ENCODE data around the gene MUSK. TPM values are rescaled to one million over a fixed set of nuclear protein-coding genes. Genes with fewer than 3 reads are reported as not detected.
A peak's percentile ranks its signal among the peaks of the same experiment; 100 is the strongest.

Gene MUSK
- total RNA-seq, 1 donor from 2014 or later, result not detected

- Histone ChIP-seq H3K4me3 (no peak overlapping the region), H3K4me1 (peaks cover 11% of the 10 kb centered on the region), H3K9me3 (no peaks in the 10 kb centered on the region), H3K27me3 (no peaks in the 10 kb centered on the region), H3K36me3 (no peaks in the 10 kb centered on the region), H3K27ac (peak overlapping the region; percentile 49)
- DNase-seq (ENCODE audit: extremely low spot score in 2 of 2), result no peak
- no peak for TF ChIP-seq POLR2A (IDR thresholded peaks at IDR 0.05)
- TF ChIP-seq POLR2AphosphoS5 (IDR thresholded peaks at IDR 0.05; ENCODE audit: insufficient read depth in 1 of 2, low read depth in 1 of 2), result peak in 1 of 2 donors; percentile 47
- TF ChIP-seq CTCF (IDR thresholded peaks at IDR 0.05), result no peak
- intact Hi-C loops (cut with DNase I), result loop anchor here (10.0 kb wide), 1 partner anchor 142 kb away; no protein-coding TSS in a partner anchor
Measured at GRCh38 chr9:110752766-110753165, 84.2 kb downstream of the MUSK start.

DNA sequence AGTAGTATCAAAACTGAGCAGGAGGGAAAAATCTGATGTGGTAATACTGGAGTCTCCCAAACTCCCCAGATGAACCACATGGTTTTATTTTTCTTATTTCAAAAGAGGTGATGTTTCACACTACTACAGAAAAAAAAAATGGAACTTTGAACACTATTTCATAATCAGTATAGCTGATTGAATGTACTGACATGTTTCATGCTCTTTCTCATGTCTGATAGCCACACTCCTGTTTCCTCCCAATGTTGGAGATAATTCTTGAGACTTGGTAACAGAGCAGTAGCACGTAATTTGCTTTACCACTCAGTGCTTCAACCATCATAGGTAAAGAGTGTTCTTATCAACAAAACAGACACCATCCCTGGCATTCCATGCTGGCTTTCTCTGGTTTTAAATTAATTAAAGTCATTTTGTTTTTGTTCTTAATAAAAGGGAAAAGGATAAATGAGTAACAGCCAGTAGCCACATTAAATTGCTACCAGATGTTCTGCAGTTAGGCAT, 85.2 kb downstream of the MUSK start:
- intact Hi-C loops (cut with DNase I), result loop anchor here (10.0 kb wide), 1 partner anchor 141 kb away; no protein-coding TSS in a partner anchor

DNA sequence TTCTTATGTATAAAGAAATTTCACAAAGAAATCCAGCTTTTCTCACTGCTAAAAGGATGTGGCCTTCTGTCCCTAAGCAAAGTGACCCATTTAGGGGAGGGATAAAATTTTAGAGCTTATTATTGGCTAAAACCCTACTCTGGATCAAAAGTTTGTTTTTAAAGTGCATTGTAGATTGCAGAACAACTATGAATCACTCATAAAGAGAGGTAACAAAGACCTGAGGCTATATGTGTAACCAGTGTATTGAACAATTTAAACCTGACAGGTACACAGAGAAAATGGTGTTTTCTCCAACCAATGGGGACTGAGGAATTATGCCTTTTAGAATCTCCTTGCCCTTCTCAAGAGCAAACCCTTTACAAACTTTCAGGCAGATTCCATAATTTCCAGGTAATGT, 86.6 kb downstream of the MUSK start:
- H3K27me3 ChIP-seq, result no peaks in the 10 kb centered on the region
- DNase-seq (ENCODE audit: extremely low spot score in 2 of 2), result no peak
- no peak overlapping the region for H3K27ac ChIP-seq
- no peak overlapping the region for H3K4me3 ChIP-seq
- H3K36me3 ChIP-seq, result no peaks in the 10 kb centered on the region
- peaks cover 11% of the 10 kb centered on the region for H3K4me1 ChIP-seq
- intact Hi-C loops (cut with DNase I), result loop anchor here (10.0 kb wide), 1 partner anchor 140 kb away; no protein-coding TSS in a partner anchor
- TF ChIP-seq POLR2A (IDR thresholded peaks at IDR 0.05) (no peak), CTCF (IDR thresholded peaks at IDR 0.05) (no peak), POLR2AphosphoS5 (IDR thresholded peaks at IDR 0.05; ENCODE audit: insufficient read depth in 1 of 2, low read depth in 1 of 2) (no peak)
- no peaks in the 10 kb centered on the region for H3K9me3 ChIP-seq

More for the DNA sequence above, 85.2 kb downstream of the MUSK start:
- Histone ChIP-seq H3K4me1 (peaks cover 11% of the 10 kb centered on the region), H3K9me3 (no peaks in the 10 kb centered on the region), H3K27me3 (no peaks in the 10 kb centered on the region), H3K4me3 (no peak overlapping the region), H3K36me3 (no peaks in the 10 kb centered on the region), H3K27ac (peak overlapping the region; percentile 49)
- DNase-seq (ENCODE audit: extremely low spot score in 2 of 2), result no peak
- TF ChIP-seq POLR2A (IDR thresholded peaks at IDR 0.05), result no peak
- no peak for TF ChIP-seq POLR2AphosphoS5 (IDR thresholded peaks at IDR 0.05; ENCODE audit: insufficient read depth in 1 of 2, low read depth in 1 of 2)
- no peak for TF ChIP-seq CTCF (IDR thresholded peaks at IDR 0.05)

DNA sequence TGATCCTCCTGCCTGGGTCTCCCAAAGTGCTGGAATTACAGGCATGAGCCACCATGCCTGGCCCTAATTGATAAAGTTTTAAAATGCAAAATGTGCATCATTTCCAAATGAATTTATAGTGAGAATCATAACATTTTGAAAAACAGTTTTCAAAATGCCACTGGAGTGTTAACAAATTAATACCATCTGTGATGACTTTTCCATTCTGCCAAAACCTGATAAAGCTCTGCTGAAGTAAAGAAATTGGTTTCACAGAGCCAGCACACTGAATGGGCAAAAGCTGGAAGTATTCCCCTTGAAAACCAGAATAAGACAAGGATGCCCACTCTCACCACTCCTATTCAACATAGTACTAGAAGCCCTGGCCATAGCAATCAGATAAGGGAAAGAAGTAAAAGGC, 89.6 kb downstream of the MUSK start:
- Histone ChIP-seq H3K36me3 (no peaks in the 10 kb centered on the region), H3K27me3 (no peaks in the 10 kb centered on the region), H3K4me3 (no peak overlapping the region), H3K27ac (no peak overlapping the region), H3K9me3 (no peaks in the 10 kb centered on the region), H3K4me1 (peaks cover under 1% of the 10 kb centered on the region)
- intact Hi-C loops (cut with DNase I), result loop anchor here (10.0 kb wide), 1 partner anchor 137 kb away; no protein-coding TSS in a partner anchor
- TF ChIP-seq CTCF (IDR thresholded peaks at IDR 0.05) (no peak), POLR2AphosphoS5 (IDR thresholded peaks at IDR 0.05; ENCODE audit: insufficient read depth in 1 of 2, low read depth in 1 of 2) (no peak), POLR2A (IDR thresholded peaks at IDR 0.05) (no peak)
- DNase-seq (ENCODE audit: extremely low spot score in 2 of 2), result no peak

DNA sequence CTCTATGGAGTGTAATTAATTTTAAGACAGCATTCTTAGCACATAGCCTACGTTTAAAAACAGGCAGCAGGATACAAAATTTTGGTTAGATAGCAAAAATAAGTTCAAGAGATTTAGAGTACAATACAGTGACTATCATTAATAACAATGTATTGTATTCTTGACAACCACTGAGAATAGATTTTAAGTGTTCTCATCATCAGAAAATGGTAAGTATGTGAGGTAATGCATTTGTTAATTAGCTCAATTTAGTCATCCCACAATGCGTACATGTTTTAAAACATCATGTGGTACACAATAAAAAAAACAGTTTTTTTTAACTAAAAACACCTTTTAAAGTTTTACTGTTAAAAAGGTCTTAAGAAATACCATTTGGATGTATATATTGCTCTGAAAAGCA, 94.2 kb downstream of the MUSK start:
- H3K27ac ChIP-seq, result no peak overlapping the region
- no peaks in the 10 kb centered on the region for H3K27me3 ChIP-seq
- no peak for TF ChIP-seq CTCF (IDR thresholded peaks at IDR 0.05)
- TF ChIP-seq POLR2AphosphoS5 (IDR thresholded peaks at IDR 0.05; ENCODE audit: insufficient read depth in 1 of 2, low read depth in 1 of 2), result no peak
- no peak overlapping the region for H3K4me3 ChIP-seq
- no peaks in the 10 kb centered on the region for H3K36me3 ChIP-seq
- intact Hi-C loops (cut with DNase I), result no loop called here
- no peaks in the 10 kb centered on the region for H3K4me1 ChIP-seq
- H3K9me3 ChIP-seq, result no peaks in the 10 kb centered on the region
- no peak for DNase-seq (ENCODE audit: extremely low spot score in 2 of 2)
